ENCODE measurements around the gene SAMHD1. TPM values are rescaled to one million over a fixed set of nuclear protein-coding genes. Genes with fewer than 3 reads are reported as not detected.
"Not testable (repeated sequence)": the region's sequence is repeated elsewhere in the genome, so short reads cannot be mapped to it uniquely, and the experiment has no call there.

The SAMHD1 gene
- total and polyA plus RNA-seq, 2 of the 8 experiments (the other 6 are each of a cell fraction or from before 2014, with no cell fraction given) = 22.0 to 37.1 TPM

DNA sequence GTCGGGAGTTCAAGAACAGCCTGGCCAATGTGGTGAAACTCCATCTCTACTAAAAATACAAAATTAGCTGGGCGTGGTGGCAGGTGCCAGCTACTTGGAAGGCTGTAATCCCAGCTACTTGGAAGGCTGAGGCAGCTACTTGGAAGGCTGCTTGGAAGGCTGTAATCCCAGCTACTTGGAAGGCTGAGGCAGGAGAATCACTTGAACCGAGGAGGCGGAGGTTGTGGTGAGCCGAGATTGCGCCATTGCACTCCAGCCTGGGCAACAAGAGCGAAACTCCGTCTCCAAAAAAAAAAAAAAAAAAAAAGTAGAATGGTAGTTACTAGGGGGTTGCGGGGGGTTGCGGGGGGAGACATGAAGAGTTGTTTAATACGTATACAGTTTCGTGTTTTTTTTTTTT is 19.4 kb downstream of the SAMHD1 start:
- H2BK5ac ChIP-seq (ENCODE audit: low read depth, low read length); H3K27ac ChIP-seq (ENCODE audit: low read depth, low read length); H2BK12ac ChIP-seq (ENCODE audit: low read depth, low read length); H3K4me1 ChIP-seq (replicated peaks in 1 of 4; ENCODE audit: control insufficient read depth in 3 of 4, insufficient read depth in 4 of 4, low read length in 3 of 4); H4K20me1 ChIP-seq (replicated peaks in 1 of 2; ENCODE audit: control insufficient read depth in 1 of 2, insufficient read depth in 2 of 2, low read length in 2 of 2); DNase-seq (ENCODE audit: low read depth in 1 of 2, low spot score in 2 of 2); H3K9me3 ChIP-seq (ENCODE audit: insufficient read depth in 2 of 2, low read depth in 1 of 2, low read length in 1 of 2); H3K9ac ChIP-seq (replicated peaks in 1 of 4; ENCODE audit: extremely low read depth in 1 of 4, low read depth in 3 of 4, low read length in 3 of 4); H4K5ac ChIP-seq (ENCODE audit: insufficient read length, low read depth, low read length); H2BK120ac ChIP-seq (replicated peaks; ENCODE audit: low read depth, low read length); H4K8ac ChIP-seq (ENCODE audit: extremely low read depth, insufficient read depth, low read length); H3K27me3 ChIP-seq (replicated peaks in 1 of 4; ENCODE audit: control insufficient read depth in 3 of 4, extremely low read depth in 1 of 4, insufficient read depth in 3 of 4, low read length in 3 of 4); H2BK20ac ChIP-seq (ENCODE audit: low read length); H3K56ac ChIP-seq (replicated peaks; ENCODE audit: insufficient read length, low read depth, low read length); H3K14ac ChIP-seq (ENCODE audit: insufficient read length); H3K23ac ChIP-seq (ENCODE audit: insufficient read length); H3K79me1 ChIP-seq (ENCODE audit: low read depth, low read length); H2AFZ ChIP-seq (ENCODE audit: low read length); FAIRE-seq; H2AK5ac ChIP-seq (ENCODE audit: low read depth, low read length); H3K4ac ChIP-seq (replicated peaks; ENCODE audit: insufficient read length, low read depth, low read length); H4K91ac ChIP-seq (replicated peaks; ENCODE audit: insufficient read length, low read length); CTCF ChIA-PET (ENCODE audit: partially characterized antibody); H3K18ac ChIP-seq (ENCODE audit: extremely low read depth, low read length); H3K4me2 ChIP-seq (ENCODE audit: insufficient read depth in 1 of 2, low read depth in 2 of 2, low read length in 2 of 2); H3K4me3 ChIP-seq (ENCODE audit: extremely low read depth in 1 of 4, insufficient read depth in 2 of 4, low read depth in 3 of 4, low read length in 4 of 4); H2BK15ac ChIP-seq (ENCODE audit: low read length); POLR2A ChIA-PET (ENCODE audit: partially characterized antibody); H3K23me2 ChIP-seq (ENCODE audit: low read depth, low read length); H3K79me2 ChIP-seq (ENCODE audit: control insufficient read depth in 1 of 2, insufficient read depth in 2 of 2, low read length in 2 of 2): not testable (repeated sequence)
- H3K36me3 ChIP-seq (ENCODE audit: control insufficient read depth in 2 of 4, insufficient read depth in 4 of 4, low read length in 3 of 4) = peaks cover 4 to 56% (median 7%) of the 10 kb centered on the region in 4 experiments; a peak in 7 of 8 replicates
- WGBS, 2 experiments (ENCODE audit: extremely low coverage in 1 of 2, insufficient coverage in 1 of 2, insufficient read length in 1 of 2, insufficient replicate concordance in 2 of 2, low coverage in 1 of 2, low lambda C conversion rate in 2 of 2, missing lambda C conversion rate in 1 of 2) = 86 to 90% methylated on average over 4 of the region's 12 CpGs
